ENCODE results near the gene FTO.

The FTO gene

DNA sequence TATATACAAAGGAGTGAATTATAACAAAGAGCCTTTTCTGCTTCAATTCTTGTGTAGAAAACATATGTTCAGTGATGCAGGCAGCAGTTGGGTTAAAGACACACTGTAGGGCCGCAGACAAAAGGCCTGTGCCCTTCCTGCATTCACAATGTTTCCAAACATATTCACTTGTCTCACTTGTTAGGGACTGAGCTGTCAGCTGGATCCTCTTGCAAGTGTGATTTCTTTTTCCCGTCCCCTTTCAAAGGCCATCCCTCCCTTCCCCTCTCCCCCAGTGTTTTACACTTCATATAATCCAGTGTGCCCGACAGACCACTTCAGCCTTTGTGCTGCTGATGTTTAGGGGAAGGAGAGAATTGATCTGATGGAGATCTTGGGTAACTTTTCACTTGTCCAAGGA lies 217.0 kb downstream of the FTO start:
- Histone ChIP-seq H3K4me1 (ENCODE audit: insufficient read depth, low read length) (no peaks in the 10 kb centered on the region), H3K9me3 (ENCODE audit: control insufficient read depth, insufficient read depth, low read length) (no peaks in the 10 kb centered on the region), H3K36me3 (ENCODE audit: insufficient read depth, low read length) (no peaks in the 10 kb centered on the region), H3K9ac (ENCODE audit: low read depth, low read length) (no peak overlapping the region)

GRCh38 chr16:53922067-53922806 lies 218.3 kb downstream of the FTO start:
- Histone ChIP-seq H3K9ac (ENCODE audit: low read depth, low read length) (no peak overlapping the region), H3K4me1 (ENCODE audit: insufficient read depth, low read length) (no peaks in the 10 kb centered on the region), H3K36me3 (ENCODE audit: insufficient read depth, low read length) (no peaks in the 10 kb centered on the region), H3K9me3 (ENCODE audit: control insufficient read depth, insufficient read depth, low read length) (no peaks in the 10 kb centered on the region)

- no peaks in the 10 kb centered on the region for H3K36me3 ChIP-seq (ENCODE audit: insufficient read depth, low read length)
- no peaks in the 10 kb centered on the region for H3K4me1 ChIP-seq (ENCODE audit: insufficient read depth, low read length)
- no peak overlapping the region for H3K9ac ChIP-seq (ENCODE audit: low read depth, low read length)
- no peaks in the 10 kb centered on the region for H3K9me3 ChIP-seq (ENCODE audit: control insufficient read depth, insufficient read depth, low read length)
These were observed 219.0 kb downstream of the FTO start for GRCh38 chr16:53922807-53923571.

GRCh38 chr16:53924331-53925106 lies 220.6 kb downstream of the FTO start:
- H3K9ac ChIP-seq (ENCODE audit: low read depth, low read length), result no peak overlapping the region
- H3K36me3 ChIP-seq (ENCODE audit: insufficient read depth, low read length), result no peaks in the 10 kb centered on the region
- H3K9me3 ChIP-seq (ENCODE audit: control insufficient read depth, insufficient read depth, low read length), result no peaks in the 10 kb centered on the region
- no peaks in the 10 kb centered on the region for H3K4me1 ChIP-seq (ENCODE audit: insufficient read depth, low read length)

GRCh38 chr16:53925107-53925410 lies 221.1 kb downstream of the FTO start:
- Histone ChIP-seq H3K4me1 (ENCODE audit: insufficient read depth, low read length) (no peaks in the 10 kb centered on the region), H3K36me3 (ENCODE audit: insufficient read depth, low read length) (no peaks in the 10 kb centered on the region), H3K9ac (ENCODE audit: low read depth, low read length) (no peak overlapping the region), H3K9me3 (ENCODE audit: control insufficient read depth, insufficient read depth, low read length) (no peaks in the 10 kb centered on the region)

DNA sequence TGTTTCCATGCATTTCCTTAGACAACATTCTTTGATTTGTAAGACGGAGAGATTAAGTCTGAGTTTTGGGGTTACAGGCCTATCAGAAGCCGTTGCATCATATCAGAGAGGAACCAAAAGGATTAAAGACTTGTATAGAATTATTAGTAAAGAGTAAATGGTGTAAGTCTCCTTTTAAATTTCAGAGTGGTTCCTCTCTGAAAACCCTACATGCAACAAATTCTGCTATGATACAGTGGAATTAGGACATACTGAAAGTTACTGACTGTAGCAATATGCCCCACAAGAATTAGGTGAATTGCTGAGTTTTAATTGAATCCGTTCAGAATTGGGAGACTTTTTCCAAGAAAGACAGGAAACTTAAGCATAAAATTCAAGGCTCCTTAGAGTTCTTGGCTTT lies 221.6 kb downstream of the FTO start:
- Histone ChIP-seq H3K9me3 (ENCODE audit: control insufficient read depth, insufficient read depth, low read length) (no peaks in the 10 kb centered on the region), H3K36me3 (ENCODE audit: insufficient read depth, low read length) (no peaks in the 10 kb centered on the region), H3K4me1 (ENCODE audit: insufficient read depth, low read length) (no peaks in the 10 kb centered on the region), H3K9ac (ENCODE audit: low read depth, low read length) (no peak overlapping the region)

DNA sequence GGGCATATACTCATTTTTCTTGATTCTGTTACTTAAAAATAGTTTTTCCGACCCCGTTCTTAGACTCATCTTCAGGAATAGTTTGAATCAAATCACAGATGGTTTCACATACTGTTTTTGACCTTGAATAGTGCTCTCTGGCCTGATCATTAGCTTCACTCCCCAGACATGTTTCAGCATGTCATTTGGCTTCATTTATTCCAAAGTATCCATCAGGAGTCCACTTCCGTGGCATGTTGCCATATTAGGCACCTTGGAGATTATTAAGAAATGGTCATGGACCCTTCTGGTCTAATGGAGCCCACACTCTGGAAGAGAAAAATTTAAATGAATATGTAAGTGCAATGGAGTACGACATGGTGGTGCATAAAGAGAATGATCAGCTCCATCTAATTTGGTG lies 222.3 kb downstream of the FTO start:
- no peaks in the 10 kb centered on the region for H3K4me1 ChIP-seq (ENCODE audit: insufficient read depth, low read length)
- H3K9ac ChIP-seq (ENCODE audit: low read depth, low read length), result no peak overlapping the region
- no peaks in the 10 kb centered on the region for H3K9me3 ChIP-seq (ENCODE audit: control insufficient read depth, insufficient read depth, low read length)
- H3K36me3 ChIP-seq (ENCODE audit: insufficient read depth, low read length), result no peaks in the 10 kb centered on the region

GRCh38 chr16:53932975-53933374 lies 229.0 kb downstream of the FTO start:
- no peaks in the 10 kb centered on the region for H3K4me1 ChIP-seq (ENCODE audit: insufficient read depth, low read length)
- no peaks in the 10 kb centered on the region for H3K9me3 ChIP-seq (ENCODE audit: control insufficient read depth, insufficient read depth, low read length)
- H3K36me3 ChIP-seq (ENCODE audit: insufficient read depth, low read length), result peaks cover 3% of the 10 kb centered on the region; the same call in 1 of the 2 replicates
- H3K9ac ChIP-seq (ENCODE audit: low read depth, low read length), result no peak overlapping the region

- H3K9me3 ChIP-seq (ENCODE audit: control insufficient read depth, insufficient read depth, low read length), result no peaks in the 10 kb centered on the region
- H3K4me1 ChIP-seq (ENCODE audit: insufficient read depth, low read length), result no peaks in the 10 kb centered on the region
- no peak overlapping the region for H3K9ac ChIP-seq (ENCODE audit: low read depth, low read length)
- peaks cover 3% of the 10 kb centered on the region; the same call in 1 of the 2 replicates for H3K36me3 ChIP-seq (ENCODE audit: insufficient read depth, low read length)
These were observed 229.5 kb downstream of the FTO start for GRCh38 chr16:53933407-53933806.

- H3K9ac ChIP-seq (ENCODE audit: low read depth, low read length), result no peak overlapping the region
- H3K9me3 ChIP-seq (ENCODE audit: control insufficient read depth, insufficient read depth, low read length), result no peaks in the 10 kb centered on the region
- H3K36me3 ChIP-seq (ENCODE audit: insufficient read depth, low read length), result peaks cover 3% of the 10 kb centered on the region; the same call in 1 of the 2 replicates
- no peaks in the 10 kb centered on the region for H3K4me1 ChIP-seq (ENCODE audit: insufficient read depth, low read length)
These were observed 232.1 kb downstream of the FTO start for GRCh38 chr16:53936052-53936451.

- no peak overlapping the region for H3K9ac ChIP-seq (ENCODE audit: low read depth, low read length)
- H3K4me1 ChIP-seq (ENCODE audit: insufficient read depth, low read length), result no peaks in the 10 kb centered on the region
- no peaks in the 10 kb centered on the region for H3K9me3 ChIP-seq (ENCODE audit: control insufficient read depth, insufficient read depth, low read length)
- peaks cover 3% of the 10 kb centered on the region; the same call in 1 of the 2 replicates for H3K36me3 ChIP-seq (ENCODE audit: insufficient read depth, low read length)
These were observed 232.6 kb downstream of the FTO start for GRCh38 chr16:53936529-53936928.

GRCh38 chr16:53937161-53937880 lies 233.4 kb downstream of the FTO start:
- H3K9ac ChIP-seq (ENCODE audit: low read depth, low read length), result no peak overlapping the region
- H3K36me3 ChIP-seq (ENCODE audit: insufficient read depth, low read length), result peaks cover 3% of the 10 kb centered on the region; the same call in 1 of the 2 replicates
- H3K9me3 ChIP-seq (ENCODE audit: control insufficient read depth, insufficient read depth, low read length), result no peaks in the 10 kb centered on the region
- no peaks in the 10 kb centered on the region for H3K4me1 ChIP-seq (ENCODE audit: insufficient read depth, low read length)

DNA sequence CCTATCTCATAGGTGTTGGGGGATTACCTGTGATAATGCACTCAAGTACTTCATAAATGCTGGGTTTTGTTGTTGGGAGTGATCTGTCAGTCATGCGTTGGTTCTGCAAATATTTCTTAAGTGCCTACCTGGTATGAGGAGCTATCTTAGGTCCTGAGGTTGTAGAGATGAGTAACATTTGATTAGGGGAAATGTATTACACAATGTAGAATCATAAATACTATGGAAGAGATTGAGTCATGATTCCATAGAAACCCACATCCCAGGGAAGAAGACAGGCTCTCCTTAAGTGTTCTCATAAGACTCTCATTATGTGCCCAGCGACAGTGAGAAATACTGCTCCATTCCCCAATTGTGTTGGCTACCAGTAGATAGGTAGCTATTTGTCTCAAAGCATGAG lies 240.1 kb downstream of the FTO start:
- H3K4me1 ChIP-seq (ENCODE audit: insufficient read depth, low read length), result no peaks in the 10 kb centered on the region
- no peaks in the 10 kb centered on the region for H3K36me3 ChIP-seq (ENCODE audit: insufficient read depth, low read length)
- no peak overlapping the region for H3K9ac ChIP-seq (ENCODE audit: low read depth, low read length)
- H3K9me3 ChIP-seq (ENCODE audit: control insufficient read depth, insufficient read depth, low read length), result no peaks in the 10 kb centered on the region

DNA sequence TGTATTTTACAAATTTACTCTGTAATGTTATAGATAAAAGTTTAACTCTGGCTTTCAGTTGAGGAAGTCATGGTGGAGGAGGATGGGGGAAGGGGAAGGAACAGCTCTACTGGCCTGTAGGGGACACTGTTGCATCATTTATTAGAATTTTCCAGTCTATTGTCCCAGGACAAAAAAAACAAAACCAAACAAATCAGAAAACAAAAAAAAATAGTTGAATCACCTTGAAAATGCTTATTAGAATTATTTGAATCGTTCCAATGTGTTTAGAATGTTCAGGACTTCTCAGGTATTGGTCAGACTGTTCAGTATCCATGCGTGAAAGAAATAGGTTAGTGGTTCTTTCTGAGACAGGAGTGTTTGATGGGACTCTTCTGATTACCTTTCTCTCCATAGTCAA lies 242.0 kb downstream of the FTO start:
- Histone ChIP-seq H3K9me3 (ENCODE audit: control insufficient read depth, insufficient read depth, low read length) (no peaks in the 10 kb centered on the region), H3K4me1 (ENCODE audit: insufficient read depth, low read length) (no peaks in the 10 kb centered on the region), H3K9ac (ENCODE audit: low read depth, low read length) (no peak overlapping the region)

More for the DNA sequence above, 242.0 kb downstream of the FTO start:
- H3K36me3 ChIP-seq (ENCODE audit: insufficient read depth, low read length), result no peaks in the 10 kb centered on the region
